Vagina (tissue), 2 donors: ENCODE measurements around the gene B9D1.

Experiments used
- POLR2A ChIP-seq, 2 donors: fragments of 450-650 bp; IDR thresholded peaks; one replicate each; pipeline ENCODE4 v1.6.1; 2017; ENCODE audit warnings: antibody characterized with exemption in 2 of 2, mild to moderate bottlenecking in 2 of 2, moderate library complexity in 2 of 2
- POLR2AphosphoS5 ChIP-seq, 2 donors: sonication (generic); formaldehyde crosslinking; IDR thresholded peaks; one replicate each; pipeline ENCODE4 v1.9.0; 2017; ENCODE audit warnings: antibody characterized with exemption in 2 of 2, mild to moderate bottlenecking in 2 of 2, low read depth in 1 of 2; ENCODE audit not compliant: insufficient read depth in 1 of 2
- TF ChIP-seq, protein P1 (sequence below), 3 experiments: fragments of 450-650 bp in 2 of 3; fragments of 200-600 bp in 1 of 3; sonication (generic) in 1 of 3; IDR thresholded peaks; one replicate each; pipeline ENCODE4 v1.5.1; 2017 to 2019; ENCODE audit warnings: antibody characterized with exemption in 3 of 3, mild to moderate bottlenecking in 2 of 3, moderate library complexity in 2 of 3

DNA sequence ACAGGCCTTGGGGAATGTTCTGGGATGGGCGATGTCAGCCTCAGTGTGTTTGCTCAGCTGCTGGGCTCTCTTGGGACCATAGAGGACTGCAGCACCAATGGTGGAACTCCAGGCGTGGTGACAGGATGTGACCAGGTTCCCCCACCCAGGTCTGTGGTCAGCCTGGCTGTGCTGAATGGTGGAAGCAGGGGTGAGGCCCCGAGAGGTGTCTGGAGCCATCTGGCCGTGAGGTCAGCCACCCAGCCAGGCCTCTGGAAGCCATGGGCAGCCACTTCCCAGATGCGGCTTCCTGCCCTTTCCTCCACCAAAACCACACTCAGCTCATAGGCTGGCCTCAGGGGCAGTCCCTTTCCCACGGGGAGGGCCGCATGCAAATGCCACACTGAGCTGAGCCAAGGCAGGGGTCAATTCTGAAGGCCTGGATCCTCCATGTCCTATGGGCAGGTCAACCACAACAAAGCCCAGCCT is 8.0 kb upstream of the B9D1 start:
- TF ChIP-seq POLR2AphosphoS5 (IDR thresholded peaks at IDR 0.05; ENCODE audit: insufficient read depth in 1 of 2, low read depth in 1 of 2) = no peak
- TF ChIP-seq, protein P1, sequence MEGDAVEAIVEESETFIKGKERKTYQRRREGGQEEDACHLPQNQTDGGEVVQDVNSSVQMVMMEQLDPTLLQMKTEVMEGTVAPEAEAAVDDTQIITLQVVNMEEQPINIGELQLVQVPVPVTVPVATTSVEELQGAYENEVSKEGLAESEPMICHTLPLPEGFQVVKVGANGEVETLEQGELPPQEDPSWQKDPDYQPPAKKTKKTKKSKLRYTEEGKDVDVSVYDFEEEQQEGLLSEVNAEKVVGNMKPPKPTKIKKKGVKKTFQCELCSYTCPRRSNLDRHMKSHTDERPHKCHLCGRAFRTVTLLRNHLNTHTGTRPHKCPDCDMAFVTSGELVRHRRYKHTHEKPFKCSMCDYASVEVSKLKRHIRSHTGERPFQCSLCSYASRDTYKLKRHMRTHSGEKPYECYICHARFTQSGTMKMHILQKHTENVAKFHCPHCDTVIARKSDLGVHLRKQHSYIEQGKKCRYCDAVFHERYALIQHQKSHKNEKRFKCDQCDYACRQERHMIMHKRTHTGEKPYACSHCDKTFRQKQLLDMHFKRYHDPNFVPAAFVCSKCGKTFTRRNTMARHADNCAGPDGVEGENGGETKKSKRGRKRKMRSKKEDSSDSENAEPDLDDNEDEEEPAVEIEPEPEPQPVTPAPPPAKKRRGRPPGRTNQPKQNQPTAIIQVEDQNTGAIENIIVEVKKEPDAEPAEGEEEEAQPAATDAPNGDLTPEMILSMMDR (IDR thresholded peaks at IDR 0.05) = no peak
- TF ChIP-seq POLR2A (IDR thresholded peaks at IDR 0.05) = no peak
